GM23338 (cell line): ENCODE data around the gene SNHG17. TPM values are rescaled to one million over a fixed set of nuclear protein-coding genes. Genes with fewer than 3 reads are reported as not detected.
"Not testable (repeated sequence)": the region's sequence is repeated elsewhere in the genome, so short reads cannot be mapped to it uniquely, and the experiment has no call there.

Source experiments
- ATAC-seq: fragments of 200-7000 bp; cut with Tn5 transposase; 3 replicates; pipeline ENCODE4 v1.9.1; 2020
- DNase-seq: peaks from one replicate; pipeline ENCODE4 v3.0.0-alpha.2; 2015; ENCODE audit warnings: low spot score
- H2AFZ ChIP-seq: fragments of 200-600 bp; sonication (generic); 2 replicates; pipeline ENCODE4 v1.8.0; 2016; ENCODE audit warnings: antibody characterized with exemption, mild to moderate bottlenecking, moderate library complexity
- H3F3A ChIP-seq: fragments of 200-600 bp; sonication (generic); replicated peaks from 2 replicates; pipeline ENCODE4 v1.8.0; 2017; ENCODE audit warnings: antibody characterized with exemption, mixed run types, low read depth
- H3K27ac ChIP-seq: fragments of 200-600 bp; sonication (generic); 2 replicates; pipeline ENCODE4 v1.6.1; 2016; ENCODE audit warnings: low read depth
- H3K27me3 ChIP-seq: fragments of 200-600 bp; sonication (generic); 2 replicates; pipeline ENCODE4 v1.8.0; 2016; ENCODE audit warnings: mild to moderate bottlenecking, mixed run types, moderate library complexity; ENCODE audit not compliant: insufficient read depth
- H3K36me3 ChIP-seq: fragments of 200-600 bp; sonication (generic); 2 replicates; pipeline ENCODE4 v1.8.0; 2016; ENCODE audit warnings: mild to moderate bottlenecking; ENCODE audit not compliant: insufficient read depth
- H3K4me1 ChIP-seq: fragments of 200-600 bp; sonication (generic); 2 replicates; pipeline ENCODE4 v1.8.0; 2016; ENCODE audit warnings: mild to moderate bottlenecking, moderate library complexity; ENCODE audit not compliant: insufficient read depth
- H3K4me2 ChIP-seq: fragments of 200-600 bp; sonication (generic); 2 replicates; pipeline ENCODE4 v1.7.1; 2017; ENCODE audit warnings: mixed run types
- H3K4me3 ChIP-seq: fragments of 200-600 bp; sonication (generic); 2 replicates; pipeline ENCODE4 v1.6.1; 2016; ENCODE audit warnings: mixed run types
- H3K79me2 ChIP-seq: fragments of 200-600 bp; sonication (generic); replicated peaks from 2 replicates; pipeline ENCODE4 v1.8.0; 2017; ENCODE audit warnings: mild to moderate bottlenecking; ENCODE audit not compliant: insufficient read depth
- H3K9me2 ChIP-seq: fragments of 200-600 bp; sonication (generic); 2 replicates; pipeline ENCODE4 v1.8.0; 2017; ENCODE audit not compliant: insufficient read depth
- H4K20me1 ChIP-seq: fragments of 200-600 bp; sonication (generic); replicated peaks from 2 replicates; pipeline ENCODE4 v1.8.0; 2017; ENCODE audit warnings: mild to moderate bottlenecking; ENCODE audit not compliant: insufficient read depth
- H3K27ac Mint-ChIP-seq: 2 replicates; pipeline ENCODE4 v1.8.0; 2020; ENCODE audit warnings: inconsistent platforms, mild to moderate bottlenecking, moderate library complexity, mixed read lengths
- H3K27me3 Mint-ChIP-seq: 3 replicates; pipeline ENCODE4 v1.8.0; 2022; ENCODE audit warnings: low read depth, mild to moderate bottlenecking, moderate library complexity, mixed read lengths, inconsistent platforms; ENCODE audit not compliant: insufficient read depth, poor library complexity
- H3K36me3 Mint-ChIP-seq: 3 replicates; pipeline ENCODE4 v1.8.0; 2021; ENCODE audit warnings: low read depth, mild to moderate bottlenecking, inconsistent platforms, moderate library complexity, mixed read lengths
- H3K4me1 Mint-ChIP-seq: 3 replicates; pipeline ENCODE4 v1.8.0; 2020; ENCODE audit warnings: mild to moderate bottlenecking, inconsistent platforms, mixed read lengths
- H3K4me3 Mint-ChIP-seq: 3 replicates; pipeline ENCODE4 v1.8.0; 2021; ENCODE audit warnings: moderate library complexity, mild to moderate bottlenecking, inconsistent platforms, mixed read lengths
- H3K9me3 Mint-ChIP-seq: 3 replicates; pipeline ENCODE4 v1.8.0; 2020; ENCODE audit warnings: moderate library complexity, mild to moderate bottlenecking, inconsistent platforms, mixed read lengths
- CREB1 ChIP-seq: fragments of 250-450 bp; sonication (Bioruptor Pico); IDR thresholded peaks from 2 replicates; pipeline ENCODE4 v1.5.0; 2020; ENCODE audit warnings: low read depth, mild to moderate bottlenecking, moderate library complexity
- CTCF ChIP-seq, 2 experiments: fragments of 200-600 bp in 1 of 2; sonication (generic) in 1 of 2; conservative IDR thresholded peaks; 2 replicates each; pipeline versions ENCODE4 v1.5.1 to v1.6.1; 2016 to 2017; ENCODE audit warnings: antibody characterized with exemption in 2 of 2, low read depth in 2 of 2, mild to moderate bottlenecking in 2 of 2, moderate library complexity in 1 of 2
- ETS1 ChIP-seq: IDR thresholded peaks from 2 replicates; pipeline ENCODE4 v1.6.1; 2016; ENCODE audit warnings: antibody characterized with exemption
- EZH2 ChIP-seq: fragments of 200-600 bp; sonication (generic); IDR thresholded peaks from one replicate; pipeline ENCODE4 v1.8.0; 2017; ENCODE audit warnings: antibody characterized with exemption, mild to moderate bottlenecking, low read depth; ENCODE audit not compliant: unreplicated experiment
- EZH2phosphoT487 ChIP-seq: fragments of 200-600 bp; sonication (generic); IDR thresholded peaks from one replicate; pipeline ENCODE4 v1.8.1; 2018; ENCODE audit warnings: antibody characterized with exemption; ENCODE audit not compliant: unreplicated experiment
- NANOG ChIP-seq: IDR thresholded peaks from 2 replicates; pipeline ENCODE4 v1.6.1; 2016; ENCODE audit warnings: antibody characterized with exemption, borderline replicate concordance
- POLR2AphosphoS5 ChIP-seq: IDR thresholded peaks from 2 replicates; pipeline ENCODE4 v1.6.1; 2016; ENCODE audit warnings: antibody characterized with exemption, low read depth
- REST ChIP-seq: IDR thresholded peaks from one replicate; pipeline ENCODE4 v1.6.1; 2018; ENCODE audit warnings: antibody characterized with exemption; ENCODE audit not compliant: unreplicated experiment
- STAT1 ChIP-seq: IDR thresholded peaks from one replicate; pipeline ENCODE4 v1.6.1; 2016; ENCODE audit warnings: antibody characterized with exemption; ENCODE audit not compliant: unreplicated experiment
- ZNF114 ChIP-seq: fragments of 250-450 bp; sonication (Bioruptor Pico); IDR thresholded peaks from 2 replicates; pipeline ENCODE4 v1.5.0; 2020; ENCODE audit warnings: mild to moderate bottlenecking, moderate library complexity
- ZNF331 ChIP-seq: fragments of 250-450 bp; sonication (Bioruptor Pico); IDR thresholded peaks from 2 replicates; pipeline ENCODE4 v1.5.0; 2020; ENCODE audit warnings: low read depth, mild to moderate bottlenecking, moderate library complexity
- polyA plus RNA-seq: library from polyadenylated mRNA; unstranded; fragments of >200 nt; fragmentation: Nextera tagmentation; extraction: Ambion mirVana; gene quantifications from 2 replicates; pipeline ENCODE4 v1.2.1, GENCODE V29; 2016
- total RNA-seq: library from RNA; depleted of rRNA; stranded (reverse); fragments of >200 nt; shearing (Covaris generic); gene quantifications from 2 replicates; pipeline ENCODE4 v1.2.3, GENCODE V29; 2014

The SNHG17 gene
- total and polyA plus RNA-seq, 2 experiments from 2014 or later = 25.4 to 76.1 TPM

- TF ChIP-seq EZH2phosphoT487 = no peak
- TF ChIP-seq ZNF331 (CRISPR knock-in tag) = no peak
- TF ChIP-seq ZNF114 (CRISPR knock-in tag) = no peak
- TF ChIP-seq NANOG = no peak
- no peak for TF ChIP-seq EZH2
- TF ChIP-seq ETS1 = no peak
- TF ChIP-seq CREB1 (CRISPR knock-in tag) = no peak
- no peak for TF ChIP-seq POLR2AphosphoS5
- TF ChIP-seq STAT1 = no peak
Measured at GRCh38 chr20:38441916-38442315, 6.8 kb upstream of the SNHG17 start (continued).

- H2AFZ ChIP-seq, H3K27ac ChIP-seq, H3K4me2 ChIP-seq, DNase-seq, H3K27ac Mint-ChIP-seq, H3F3A ChIP-seq, H3K4me1 ChIP-seq, H3K4me1 Mint-ChIP-seq, H3K9me3 Mint-ChIP-seq, H3K36me3 ChIP-seq, H3K36me3 Mint-ChIP-seq, H3K79me2 ChIP-seq, H3K27me3 Mint-ChIP-seq, H3K27me3 ChIP-seq, H3K4me3 ChIP-seq, H3K4me3 Mint-ChIP-seq, H3K9me2 ChIP-seq, H4K20me1 ChIP-seq, ATAC-seq: not testable (repeated sequence)
Measured at GRCh38 chr20:38441110-38441509, 6.0 kb upstream of the SNHG17 start.

- Mint-ChIP-seq H3K4me1 (peaks cover 16% of the 10 kb centered on the region; the same call in 1 of the 3 replicates), H3K27me3 (peaks cover 18% of the 10 kb centered on the region), H3K9me3 (peaks cover 3% of the 10 kb centered on the region; the same call in 1 of the 3 replicates), H3K27ac (no peak overlapping the region), H3K4me3 (no peak overlapping the region), H3K36me3 (peaks cover 23% of the 10 kb centered on the region)
- Histone ChIP-seq H3K27me3 (no peaks in the 10 kb centered on the region), H3K4me3 (no peak overlapping the region), H2AFZ (no peak overlapping the region), H3K36me3 (peaks cover 10% of the 10 kb centered on the region), H3K79me2 (peaks cover 23% of the 10 kb centered on the region), H4K20me1 (peaks cover 8% of the 10 kb centered on the region), H3K4me2 (no peak overlapping the region), H3K27ac (no peak overlapping the region), H3K4me1 (peaks cover 6% of the 10 kb centered on the region; the same call in 1 of the 2 replicates), H3F3A (0 out of 2 replicates have a peak, but pooled peaks cover 2% of the 10 kb centered on the region), H3K9me2 (no peaks in the 10 kb centered on the region)
- no peak for ATAC-seq
- no peak for DNase-seq
- no peak for TF ChIP-seq CTCF (conservative IDR thresholded peaks at IDR 0.05; ENCODE audit: low read depth in 2 of 2)
- TF ChIP-seq REST = no peak
- TF ChIP-seq ZNF331 (CRISPR knock-in tag) = no peak
Measured at GRCh38 chr20:38437796-38438195, 2.7 kb upstream of the SNHG17 start.
